HepG2 (cell line): Measurements from ENCODE around the gene KMT2D. TPM values are rescaled to one million over a fixed set of nuclear protein-coding genes. Genes with fewer than 3 reads are reported as not detected.

Source experiments
- CCAR2 ChIP-seq: fragments of 200-400 bp; formaldehyde crosslinking; optimal IDR thresholded peaks from 2 replicates; pipeline ENCODE3; 2018; ENCODE audit warnings: low read depth, mild to moderate bottlenecking, low read length, moderate library complexity
- NFIB ChIP-seq: sonication (generic); formaldehyde crosslinking; IDR thresholded peaks from 2 replicates; pipeline ENCODE4 v1.9.0; 2021; ENCODE audit warnings: missing genetic modification reagents, mild to moderate bottlenecking, borderline replicate concordance
- NFKB2 ChIP-seq: sonication (generic); formaldehyde crosslinking; IDR thresholded peaks from 2 replicates; pipeline ENCODE4 v1.4.0; 2020; ENCODE audit warnings: missing genetic modification reagents, borderline replicate concordance
- PRPF4 ChIP-seq: fragments of 200-400 bp; formaldehyde crosslinking; IDR thresholded peaks from 2 replicates; pipeline ENCODE4 v1.6.1; 2016; ENCODE audit warnings: low read length, low read depth; ENCODE audit not compliant: poor library complexity, severe bottlenecking
- RARA ChIP-seq: IDR thresholded peaks from 2 replicates; pipeline ENCODE4 v1.6.1; 2016; ENCODE audit warnings: missing genetic modification reagents, missing compliant biosample characterization
- SNRNP70 ChIP-seq: fragments of 200-400 bp; formaldehyde crosslinking; IDR thresholded peaks from 2 replicates; pipeline ENCODE4 v1.6.1; 2017; ENCODE audit warnings: mild to moderate bottlenecking, low read depth, low read length, moderate library complexity
- STAG1 ChIP-seq: sonication (generic); formaldehyde crosslinking; IDR thresholded peaks from 2 replicates; pipeline ENCODE4 v1.4.0; 2020; ENCODE audit warnings: missing genetic modification reagents
- ZBTB34 ChIP-seq: sonication (generic); formaldehyde crosslinking; IDR thresholded peaks from 2 replicates; pipeline ENCODE4 v1.8.0; 2022; ENCODE audit warnings: mild to moderate bottlenecking, missing genetic modification reagents
- ZFP37 ChIP-seq: sonication (generic); formaldehyde crosslinking; IDR thresholded peaks from 2 replicates; pipeline ENCODE4 v1.4.0; 2020; ENCODE audit warnings: missing genetic modification reagents, borderline replicate concordance
- ZFY ChIP-seq: sonication (generic); formaldehyde crosslinking; IDR thresholded peaks from 2 replicates; pipeline ENCODE4 v1.4.0; 2020; ENCODE audit warnings: missing genetic modification reagents
- ZNF34 ChIP-seq: sonication (generic); formaldehyde crosslinking; IDR thresholded peaks from 2 replicates; pipeline ENCODE4 v1.4.0; 2020; ENCODE audit warnings: mild to moderate bottlenecking, missing genetic modification reagents, borderline replicate concordance
- ZNF577 ChIP-seq: sonication (generic); formaldehyde crosslinking; IDR thresholded peaks from 2 replicates; pipeline ENCODE4 v1.4.0; 2020; ENCODE audit warnings: mild to moderate bottlenecking, low read depth, missing genetic modification reagents, borderline replicate concordance
- polyA plus RNA-seq, 8 experiments: library from polyadenylated mRNA; depleted of rRNA in 3 of 8; stranded (reverse) in 7 of 8; unstranded in 1 of 8; fragments of >200 nt; fragmentation: Illumina TruSeq in 4 of 8; extraction: Trizol in 4 of 8; gene quantifications; 2 replicates each; pipeline versions ENCODE4 v1.2.1 to v1.2.3, GENCODE V29; 2011 to 2016; ENCODE audit warnings: low read depth in 4 of 8, missing spikeins in 1 of 8, mixed read lengths in 1 of 8; ENCODE audit not compliant: insufficient read depth in 1 of 8
- total RNA-seq, 5 experiments: library from RNA; depleted of rRNA; stranded (reverse); fragments of >200 nt; fragmentation: Illumina TruSeq; extraction: Trizol; gene quantifications; 2 replicates each; pipeline ENCODE4 v1.2.3, GENCODE V29; 2016; ENCODE audit warnings: low read depth in 1 of 5
- TF ChIP-seq, protein P1 (sequence below): sonication (generic); formaldehyde crosslinking; IDR thresholded peaks from 2 replicates; pipeline ENCODE4 v1.8.0; 2022; ENCODE audit warnings: mild to moderate bottlenecking, missing genetic modification reagents, moderate library complexity
- TF ChIP-seq, protein P2 (sequence below): sonication (generic); formaldehyde crosslinking; IDR thresholded peaks from 2 replicates; pipeline ENCODE4 v1.4.0; 2020; ENCODE audit warnings: low read depth, mild to moderate bottlenecking, missing genetic modification reagents
- TF ChIP-seq, protein P3 (sequence below): sonication (generic); formaldehyde crosslinking; IDR thresholded peaks from 2 replicates; pipeline ENCODE4 v1.5.0; 2020; ENCODE audit warnings: mild to moderate bottlenecking, missing genetic modification reagents, borderline replicate concordance

Gene KMT2D
- total and polyA plus RNA-seq, 2 of the 13 experiments (the other 11 are each of a cell fraction or from before 2014, with no cell fraction given), result 8.1 to 10.4 TPM

DNA sequence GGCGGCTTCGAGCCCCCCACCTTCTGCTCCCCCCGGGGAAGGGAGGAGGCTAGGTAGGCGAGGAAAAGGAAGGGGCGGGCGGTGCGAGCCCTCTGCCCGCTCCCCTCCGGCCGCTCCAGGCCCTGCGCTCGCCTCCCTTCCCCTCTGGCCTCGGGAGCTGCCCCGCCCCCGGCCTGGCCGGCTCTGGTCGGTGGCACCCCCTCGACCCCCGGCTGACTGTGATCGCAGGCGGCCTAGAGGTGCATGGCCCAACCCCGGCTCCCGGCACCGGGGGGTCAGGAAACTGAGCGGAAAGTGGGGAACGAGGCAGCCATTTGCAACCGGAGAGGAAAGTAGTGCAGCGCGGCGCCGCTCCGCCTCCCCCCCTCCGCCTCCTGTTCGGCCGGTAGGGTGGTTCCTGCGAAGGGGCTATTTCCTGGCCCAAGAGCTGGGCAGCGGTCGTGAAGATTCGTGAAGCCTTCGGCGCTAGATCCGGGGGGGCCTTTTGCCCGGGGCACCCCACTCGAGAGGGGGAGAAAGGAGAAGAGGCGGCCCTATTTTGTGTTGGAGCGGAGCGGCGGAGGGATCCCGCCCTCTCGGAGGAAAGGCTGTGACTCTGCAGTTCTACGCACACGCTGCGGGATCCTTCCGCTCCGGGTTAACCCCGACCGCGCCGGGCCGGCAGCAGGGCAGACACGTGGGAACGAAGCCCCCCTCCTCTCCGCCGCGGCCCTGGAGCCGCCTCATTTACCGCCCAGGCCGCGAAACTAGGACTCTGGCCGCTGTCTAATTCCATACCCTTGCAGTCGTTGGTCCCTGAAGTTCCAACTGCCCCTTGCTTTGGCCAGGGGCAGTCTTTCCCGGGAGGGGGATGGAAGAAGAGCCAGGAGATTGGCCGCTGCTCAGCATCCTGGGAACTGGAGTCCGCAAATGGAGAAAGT, at the start of gene KMT2D (continued):
- TF ChIP-seq, protein P1, sequence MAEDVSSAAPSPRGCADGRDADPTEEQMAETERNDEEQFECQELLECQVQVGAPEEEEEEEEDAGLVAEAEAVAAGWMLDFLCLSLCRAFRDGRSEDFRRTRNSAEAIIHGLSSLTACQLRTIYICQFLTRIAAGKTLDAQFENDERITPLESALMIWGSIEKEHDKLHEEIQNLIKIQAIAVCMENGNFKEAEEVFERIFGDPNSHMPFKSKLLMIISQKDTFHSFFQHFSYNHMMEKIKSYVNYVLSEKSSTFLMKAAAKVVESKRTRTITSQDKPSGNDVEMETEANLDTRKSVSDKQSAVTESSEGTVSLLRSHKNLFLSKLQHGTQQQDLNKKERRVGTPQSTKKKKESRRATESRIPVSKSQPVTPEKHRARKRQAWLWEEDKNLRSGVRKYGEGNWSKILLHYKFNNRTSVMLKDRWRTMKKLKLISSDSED (CRISPR knock-in tag), result no peak
- TF ChIP-seq, protein P2, sequence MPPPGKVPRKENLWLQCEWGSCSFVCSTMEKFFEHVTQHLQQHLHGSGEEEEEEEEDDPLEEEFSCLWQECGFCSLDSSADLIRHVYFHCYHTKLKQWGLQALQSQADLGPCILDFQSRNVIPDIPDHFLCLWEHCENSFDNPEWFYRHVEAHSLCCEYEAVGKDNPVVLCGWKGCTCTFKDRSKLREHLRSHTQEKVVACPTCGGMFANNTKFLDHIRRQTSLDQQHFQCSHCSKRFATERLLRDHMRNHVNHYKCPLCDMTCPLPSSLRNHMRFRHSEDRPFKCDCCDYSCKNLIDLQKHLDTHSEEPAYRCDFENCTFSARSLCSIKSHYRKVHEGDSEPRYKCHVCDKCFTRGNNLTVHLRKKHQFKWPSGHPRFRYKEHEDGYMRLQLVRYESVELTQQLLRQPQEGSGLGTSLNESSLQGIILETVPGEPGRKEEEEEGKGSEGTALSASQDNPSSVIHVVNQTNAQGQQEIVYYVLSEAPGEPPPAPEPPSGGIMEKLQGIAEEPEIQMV (CRISPR knock-in tag), result 0 out of 2 replicates have a peak, but pooled peaks have one; percentile 75
- TF ChIP-seq NFIB (CRISPR knock-in tag) (no peak), PRPF4 (peak; percentile 52), SNRNP70 (no peak), ZFP37 (no peak), CCAR2 (peak; percentile 69), STAG1 (no peak), NFKB2 (CRISPR knock-in tag) (peak; percentile 71; the same call in 1 of the 2 replicates), RARA (CRISPR knock-in tag) (peak; percentile 45), ZFY (CRISPR knock-in tag) (peak; percentile 86), ZNF34 (CRISPR knock-in tag) (0 out of 2 replicates have a peak, but pooled peaks have one; percentile 19), ZNF577 (CRISPR knock-in tag) (no peak), ZBTB34 (0 out of 2 replicates have a peak, but pooled peaks have one; percentile 39)
- TF ChIP-seq, protein P3, sequence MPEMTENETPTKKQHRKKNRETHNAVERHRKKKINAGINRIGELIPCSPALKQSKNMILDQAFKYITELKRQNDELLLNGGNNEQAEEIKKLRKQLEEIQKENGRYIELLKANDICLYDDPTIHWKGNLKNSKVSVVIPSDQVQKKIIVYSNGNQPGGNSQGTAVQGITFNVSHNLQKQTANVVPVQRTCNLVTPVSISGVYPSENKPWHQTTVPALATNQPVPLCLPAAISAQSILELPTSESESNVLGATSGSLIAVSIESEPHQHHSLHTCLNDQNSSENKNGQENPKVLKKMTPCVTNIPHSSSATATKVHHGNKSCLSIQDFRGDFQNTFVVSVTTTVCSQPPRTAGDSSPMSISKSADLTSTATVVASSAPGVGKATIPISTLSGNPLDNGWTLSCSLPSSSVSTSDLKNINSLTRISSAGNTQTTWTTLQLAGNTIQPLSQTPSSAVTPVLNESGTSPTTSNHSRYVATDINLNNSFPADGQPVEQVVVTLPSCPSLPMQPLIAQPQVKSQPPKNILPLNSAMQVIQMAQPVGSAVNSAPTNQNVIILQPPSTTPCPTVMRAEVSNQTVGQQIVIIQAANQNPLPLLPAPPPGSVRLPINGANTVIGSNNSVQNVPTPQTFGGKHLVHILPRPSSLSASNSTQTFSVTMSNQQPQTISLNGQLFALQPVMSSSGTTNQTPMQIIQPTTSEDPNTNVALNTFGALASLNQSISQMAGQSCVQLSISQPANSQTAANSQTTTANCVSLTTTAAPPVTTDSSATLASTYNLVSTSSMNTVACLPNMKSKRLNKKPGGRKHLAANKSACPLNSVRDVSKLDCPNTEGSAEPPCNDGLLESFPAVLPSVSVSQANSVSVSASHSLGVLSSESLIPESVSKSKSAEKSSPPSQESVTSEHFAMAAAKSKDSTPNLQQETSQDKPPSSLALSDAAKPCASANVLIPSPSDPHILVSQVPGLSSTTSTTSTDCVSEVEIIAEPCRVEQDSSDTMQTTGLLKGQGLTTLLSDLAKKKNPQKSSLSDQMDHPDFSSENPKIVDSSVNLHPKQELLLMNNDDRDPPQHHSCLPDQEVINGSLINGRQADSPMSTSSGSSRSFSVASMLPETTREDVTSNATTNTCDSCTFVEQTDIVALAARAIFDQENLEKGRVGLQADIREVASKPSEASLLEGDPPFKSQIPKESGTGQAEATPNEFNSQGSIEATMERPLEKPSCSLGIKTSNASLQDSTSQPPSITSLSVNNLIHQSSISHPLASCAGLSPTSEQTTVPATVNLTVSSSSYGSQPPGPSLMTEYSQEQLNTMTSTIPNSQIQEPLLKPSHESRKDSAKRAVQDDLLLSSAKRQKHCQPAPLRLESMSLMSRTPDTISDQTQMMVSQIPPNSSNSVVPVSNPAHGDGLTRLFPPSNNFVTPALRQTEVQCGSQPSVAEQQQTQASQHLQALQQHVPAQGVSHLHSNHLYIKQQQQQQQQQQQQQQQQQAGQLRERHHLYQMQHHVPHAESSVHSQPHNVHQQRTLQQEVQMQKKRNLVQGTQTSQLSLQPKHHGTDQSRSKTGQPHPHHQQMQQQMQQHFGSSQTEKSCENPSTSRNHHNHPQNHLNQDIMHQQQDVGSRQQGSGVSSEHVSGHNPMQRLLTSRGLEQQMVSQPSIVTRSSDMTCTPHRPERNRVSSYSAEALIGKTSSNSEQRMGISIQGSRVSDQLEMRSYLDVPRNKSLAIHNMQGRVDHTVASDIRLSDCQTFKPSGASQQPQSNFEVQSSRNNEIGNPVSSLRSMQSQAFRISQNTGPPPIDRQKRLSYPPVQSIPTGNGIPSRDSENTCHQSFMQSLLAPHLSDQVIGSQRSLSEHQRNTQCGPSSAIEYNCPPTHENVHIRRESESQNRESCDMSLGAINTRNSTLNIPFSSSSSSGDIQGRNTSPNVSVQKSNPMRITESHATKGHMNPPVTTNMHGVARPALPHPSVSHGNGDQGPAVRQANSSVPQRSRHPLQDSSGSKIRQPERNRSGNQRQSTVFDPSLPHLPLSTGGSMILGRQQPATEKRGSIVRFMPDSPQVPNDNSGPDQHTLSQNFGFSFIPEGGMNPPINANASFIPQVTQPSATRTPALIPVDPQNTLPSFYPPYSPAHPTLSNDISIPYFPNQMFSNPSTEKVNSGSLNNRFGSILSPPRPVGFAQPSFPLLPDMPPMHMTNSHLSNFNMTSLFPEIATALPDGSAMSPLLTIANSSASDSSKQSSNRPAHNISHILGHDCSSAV (CRISPR knock-in tag), result no peak
